ENCODE data around the gene PKN1. TPM values are rescaled to one million over a fixed set of nuclear protein-coding genes. Genes with fewer than 3 reads are reported as not detected.

The PKN1 gene
- total RNA-seq, 1 donor: 167 TPM

- H3K27ac ChIP-seq (ENCODE audit: low read depth, low read length): no peak overlapping the region
- H3K4me2 ChIP-seq (ENCODE audit: insufficient read depth, low read length): peak overlapping the region; percentile 51
- H3K27me3 ChIP-seq (ENCODE audit: insufficient read depth, low read length): peaks cover 9% of the 10 kb centered on the region
- no peak overlapping the region for H2AFZ ChIP-seq (ENCODE audit: low read length)
- peaks cover 31% of the 10 kb centered on the region for H4K20me1 ChIP-seq (ENCODE audit: insufficient read depth, low read length)
- no peaks in the 10 kb centered on the region for H3K9me3 ChIP-seq (ENCODE audit: low read depth, low read length)
- H3K79me2 ChIP-seq (ENCODE audit: insufficient read depth, low read length): no peaks in the 10 kb centered on the region
- peak; percentile 87 for DNase-seq (ENCODE audit: insufficient read length, low spot score, missing footprints)
- H3K36me3 ChIP-seq (ENCODE audit: insufficient read depth, low read length): peaks cover 18% of the 10 kb centered on the region
- H3K4me1 ChIP-seq (ENCODE audit: insufficient read depth, low read length): peaks cover 24% of the 10 kb centered on the region
- H3K4me3 ChIP-seq (ENCODE audit: insufficient read depth, low read length): peak overlapping the region; percentile 28
- no peak for TF ChIP-seq CTCF (IDR thresholded peaks at IDR 0.05; ENCODE audit: extremely low read depth, low read depth, low read length)
Observed at GRCh38 chr19:14474827-14475226, 41.7 kb downstream of the PKN1 start.

GRCh38 chr19:14475251-14476073 is 42.4 kb downstream of the PKN1 start, which contains the start of gene PTGER1:
PTGER1 (minus strand) TSS chr19:14475354; CDS start chr19:14474320, 1,034 bp downstream.
- Histone ChIP-seq H3K9me3 (ENCODE audit: low read depth, low read length) (no peaks in the 10 kb centered on the region), H4K20me1 (ENCODE audit: insufficient read depth, low read length) (peaks cover 37% of the 10 kb centered on the region), H3K4me3 (ENCODE audit: insufficient read depth, low read length) (peak within 1 kb of the TSS; percentile 28), H2AFZ (ENCODE audit: low read length) (no peak within 1 kb of the TSS), H3K36me3 (ENCODE audit: insufficient read depth, low read length) (peaks cover 18% of the 10 kb centered on the region), H3K79me2 (ENCODE audit: insufficient read depth, low read length) (no peaks in the 10 kb centered on the region), H3K27me3 (ENCODE audit: insufficient read depth, low read length) (peaks cover 9% of the 10 kb centered on the region), H3K4me1 (ENCODE audit: insufficient read depth, low read length) (peaks cover 24% of the 10 kb centered on the region), H3K27ac (ENCODE audit: low read depth, low read length) (no peak within 1 kb of the TSS), H3K4me2 (ENCODE audit: insufficient read depth, low read length) (peak within 1 kb of the TSS; percentile 51)
- peak; percentile 28 for TF ChIP-seq CTCF (IDR thresholded peaks at IDR 0.05; ENCODE audit: extremely low read depth, low read depth, low read length)
- peak; percentile 95 for DNase-seq (ENCODE audit: insufficient read length, low spot score, missing footprints)

GRCh38 chr19:14476327-14476672 is 43.2 kb downstream of the PKN1 start:
- Histone ChIP-seq H3K79me2 (ENCODE audit: insufficient read depth, low read length) (no peaks in the 10 kb centered on the region), H3K4me2 (ENCODE audit: insufficient read depth, low read length) (no peak overlapping the region), H4K20me1 (ENCODE audit: insufficient read depth, low read length) (peaks cover 39% of the 10 kb centered on the region), H3K27ac (ENCODE audit: low read depth, low read length) (no peak overlapping the region), H3K9me3 (ENCODE audit: low read depth, low read length) (no peaks in the 10 kb centered on the region), H2AFZ (ENCODE audit: low read length) (no peak overlapping the region), H3K4me1 (ENCODE audit: insufficient read depth, low read length) (peaks cover 24% of the 10 kb centered on the region), H3K36me3 (ENCODE audit: insufficient read depth, low read length) (peaks cover 18% of the 10 kb centered on the region), H3K4me3 (ENCODE audit: insufficient read depth, low read length) (no peak overlapping the region), H3K27me3 (ENCODE audit: insufficient read depth, low read length) (peaks cover 9% of the 10 kb centered on the region)
- no peak for TF ChIP-seq CTCF (IDR thresholded peaks at IDR 0.05; ENCODE audit: extremely low read depth, low read depth, low read length)
- no peak for DNase-seq (ENCODE audit: insufficient read length, low spot score, missing footprints)

GRCh38 chr19:14476673-14477401 is 43.7 kb downstream of the PKN1 start:
- DNase-seq (ENCODE audit: insufficient read length, low spot score, missing footprints): peak; percentile 99
- peaks cover 41% of the 10 kb centered on the region for H4K20me1 ChIP-seq (ENCODE audit: insufficient read depth, low read length)
- H3K4me2 ChIP-seq (ENCODE audit: insufficient read depth, low read length): peak overlapping the region; percentile 47
- no peak overlapping the region for H2AFZ ChIP-seq (ENCODE audit: low read length)
- peaks cover 9% of the 10 kb centered on the region for H3K27me3 ChIP-seq (ENCODE audit: insufficient read depth, low read length)
- H3K4me3 ChIP-seq (ENCODE audit: insufficient read depth, low read length): no peak overlapping the region
- peaks cover 24% of the 10 kb centered on the region for H3K4me1 ChIP-seq (ENCODE audit: insufficient read depth, low read length)
- no peaks in the 10 kb centered on the region for H3K9me3 ChIP-seq (ENCODE audit: low read depth, low read length)
- no peak overlapping the region for H3K27ac ChIP-seq (ENCODE audit: low read depth, low read length)
- TF ChIP-seq CTCF (IDR thresholded peaks at IDR 0.05; ENCODE audit: extremely low read depth, low read depth, low read length): no peak
- peaks cover under 1% of the 10 kb centered on the region for H3K79me2 ChIP-seq (ENCODE audit: insufficient read depth, low read length)
- peaks cover 18% of the 10 kb centered on the region for H3K36me3 ChIP-seq (ENCODE audit: insufficient read depth, low read length)

All from osteoblast (primary cell).